ENCODE measurements around the gene ITGBL1. TPM values are rescaled to one million over a fixed set of nuclear protein-coding genes. Genes with fewer than 3 reads are reported as not detected.

ITGBL1 gene
- total and polyA plus RNA-seq, 2 experiments from 2014 or later, result 0.29 TPM; not detected in 1

GRCh38 chr13:101467415-101467814 lies 14.9 kb downstream of the ITGBL1 start:
- TF ChIP-seq NANOG (IDR thresholded peaks at IDR 0.05; ENCODE audit: borderline replicate concordance) (no peak), REST (IDR thresholded peaks at IDR 0.05; ENCODE audit: unreplicated experiment) (no peak), STAT1 (IDR thresholded peaks at IDR 0.05; ENCODE audit: unreplicated experiment) (no peak), ZNF331 (CRISPR knock-in tag; IDR thresholded peaks at IDR 0.05; ENCODE audit: low read depth) (no peak), EZH2phosphoT487 (IDR thresholded peaks at IDR 0.05; ENCODE audit: unreplicated experiment) (no peak), EZH2 (IDR thresholded peaks at IDR 0.05; ENCODE audit: low read depth, unreplicated experiment) (no peak), ZNF114 (CRISPR knock-in tag; IDR thresholded peaks at IDR 0.05) (no peak), CREB1 (CRISPR knock-in tag; IDR thresholded peaks at IDR 0.05; ENCODE audit: low read depth) (no peak), POLR2AphosphoS5 (IDR thresholded peaks at IDR 0.05; ENCODE audit: low read depth) (no peak), JUNB (IDR thresholded peaks at IDR 0.05; ENCODE audit: unreplicated experiment) (no peak)
- TF ChIP-seq, protein P1, sequence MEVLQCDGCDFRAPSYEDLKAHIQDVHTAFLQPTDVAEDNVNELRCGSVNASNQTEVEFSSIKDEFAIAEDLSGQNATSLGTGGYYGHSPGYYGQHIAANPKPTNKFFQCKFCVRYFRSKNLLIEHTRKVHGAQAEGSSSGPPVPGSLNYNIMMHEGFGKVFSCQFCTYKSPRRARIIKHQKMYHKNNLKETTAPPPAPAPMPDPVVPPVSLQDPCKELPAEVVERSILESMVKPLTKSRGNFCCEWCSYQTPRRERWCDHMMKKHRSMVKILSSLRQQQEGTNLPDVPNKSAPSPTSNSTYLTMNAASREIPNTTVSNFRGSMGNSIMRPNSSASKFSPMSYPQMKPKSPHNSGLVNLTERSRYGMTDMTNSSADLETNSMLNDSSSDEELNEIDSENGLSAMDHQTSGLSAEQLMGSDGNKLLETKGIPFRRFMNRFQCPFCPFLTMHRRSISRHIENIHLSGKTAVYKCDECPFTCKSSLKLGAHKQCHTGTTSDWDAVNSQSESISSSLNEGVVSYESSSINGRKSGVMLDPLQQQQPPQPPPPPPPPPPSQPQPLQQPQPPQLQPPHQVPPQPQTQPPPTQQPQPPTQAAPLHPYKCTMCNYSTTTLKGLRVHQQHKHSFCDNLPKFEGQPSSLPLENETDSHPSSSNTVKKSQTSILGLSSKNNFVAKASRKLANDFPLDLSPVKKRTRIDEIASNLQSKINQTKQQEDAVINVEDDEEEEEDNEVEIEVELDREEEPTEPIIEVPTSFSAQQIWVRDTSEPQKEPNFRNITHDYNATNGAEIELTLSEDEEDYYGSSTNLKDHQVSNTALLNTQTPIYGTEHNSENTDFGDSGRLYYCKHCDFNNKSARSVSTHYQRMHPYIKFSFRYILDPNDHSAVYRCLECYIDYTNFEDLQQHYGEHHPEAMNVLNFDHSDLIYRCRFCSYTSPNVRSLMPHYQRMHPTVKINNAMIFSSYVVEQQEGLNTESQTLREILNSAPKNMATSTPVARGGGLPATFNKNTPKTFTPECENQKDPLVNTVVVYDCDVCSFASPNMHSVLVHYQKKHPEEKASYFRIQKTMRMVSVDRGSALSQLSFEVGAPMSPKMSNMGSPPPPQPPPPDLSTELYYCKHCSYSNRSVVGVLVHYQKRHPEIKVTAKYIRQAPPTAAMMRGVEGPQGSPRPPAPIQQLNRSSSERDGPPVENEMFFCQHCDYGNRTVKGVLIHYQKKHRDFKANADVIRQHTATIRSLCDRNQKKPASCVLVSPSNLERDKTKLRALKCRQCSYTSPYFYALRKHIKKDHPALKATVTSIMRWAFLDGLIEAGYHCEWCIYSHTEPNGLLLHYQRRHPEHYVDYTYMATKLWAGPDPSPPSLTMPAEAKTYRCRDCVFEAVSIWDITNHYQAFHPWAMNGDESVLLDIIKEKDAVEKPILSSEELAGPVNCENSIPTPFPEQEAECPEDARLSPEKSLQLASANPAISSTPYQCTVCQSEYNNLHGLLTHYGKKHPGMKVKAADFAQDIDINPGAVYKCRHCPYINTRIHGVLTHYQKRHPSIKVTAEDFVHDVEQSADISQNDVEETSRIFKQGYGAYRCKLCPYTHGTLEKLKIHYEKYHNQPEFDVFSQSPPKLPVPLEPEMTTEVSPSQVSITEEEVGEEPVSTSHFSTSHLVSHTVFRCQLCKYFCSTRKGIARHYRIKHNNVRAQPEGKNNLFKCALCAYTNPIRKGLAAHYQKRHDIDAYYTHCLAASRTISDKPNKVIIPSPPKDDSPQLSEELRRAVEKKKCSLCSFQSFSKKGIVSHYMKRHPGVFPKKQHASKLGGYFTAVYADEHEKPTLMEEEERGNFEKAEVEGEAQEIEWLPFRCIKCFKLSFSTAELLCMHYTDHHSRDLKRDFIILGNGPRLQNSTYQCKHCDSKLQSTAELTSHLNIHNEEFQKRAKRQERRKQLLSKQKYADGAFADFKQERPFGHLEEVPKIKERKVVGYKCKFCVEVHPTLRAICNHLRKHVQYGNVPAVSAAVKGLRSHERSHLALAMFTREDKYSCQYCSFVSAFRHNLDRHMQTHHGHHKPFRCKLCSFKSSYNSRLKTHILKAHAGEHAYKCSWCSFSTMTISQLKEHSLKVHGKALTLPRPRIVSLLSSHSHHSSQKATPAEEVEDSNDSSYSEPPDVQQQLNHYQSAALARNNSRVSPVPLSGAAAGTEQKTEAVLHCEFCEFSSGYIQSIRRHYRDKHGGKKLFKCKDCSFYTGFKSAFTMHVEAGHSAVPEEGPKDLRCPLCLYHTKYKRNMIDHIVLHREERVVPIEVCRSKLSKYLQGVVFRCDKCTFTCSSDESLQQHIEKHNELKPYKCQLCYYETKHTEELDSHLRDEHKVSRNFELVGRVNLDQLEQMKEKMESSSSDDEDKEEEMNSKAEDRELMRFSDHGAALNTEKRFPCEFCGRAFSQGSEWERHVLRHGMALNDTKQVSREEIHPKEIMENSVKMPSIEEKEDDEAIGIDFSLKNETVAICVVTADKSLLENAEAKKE (CRISPR knock-in tag; IDR thresholded peaks at IDR 0.05), result no peak
- TF ChIP-seq, protein P2, sequence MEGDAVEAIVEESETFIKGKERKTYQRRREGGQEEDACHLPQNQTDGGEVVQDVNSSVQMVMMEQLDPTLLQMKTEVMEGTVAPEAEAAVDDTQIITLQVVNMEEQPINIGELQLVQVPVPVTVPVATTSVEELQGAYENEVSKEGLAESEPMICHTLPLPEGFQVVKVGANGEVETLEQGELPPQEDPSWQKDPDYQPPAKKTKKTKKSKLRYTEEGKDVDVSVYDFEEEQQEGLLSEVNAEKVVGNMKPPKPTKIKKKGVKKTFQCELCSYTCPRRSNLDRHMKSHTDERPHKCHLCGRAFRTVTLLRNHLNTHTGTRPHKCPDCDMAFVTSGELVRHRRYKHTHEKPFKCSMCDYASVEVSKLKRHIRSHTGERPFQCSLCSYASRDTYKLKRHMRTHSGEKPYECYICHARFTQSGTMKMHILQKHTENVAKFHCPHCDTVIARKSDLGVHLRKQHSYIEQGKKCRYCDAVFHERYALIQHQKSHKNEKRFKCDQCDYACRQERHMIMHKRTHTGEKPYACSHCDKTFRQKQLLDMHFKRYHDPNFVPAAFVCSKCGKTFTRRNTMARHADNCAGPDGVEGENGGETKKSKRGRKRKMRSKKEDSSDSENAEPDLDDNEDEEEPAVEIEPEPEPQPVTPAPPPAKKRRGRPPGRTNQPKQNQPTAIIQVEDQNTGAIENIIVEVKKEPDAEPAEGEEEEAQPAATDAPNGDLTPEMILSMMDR (conservative IDR thresholded peaks at IDR 0.05; ENCODE audit: low read depth in 2 of 2), result no peak
- no peaks in the 10 kb centered on the region for H3K4me1 ChIP-seq (ENCODE audit: insufficient read depth)

More at GRCh38 chr13:101467415-101467814, 14.9 kb downstream of the ITGBL1 start:
- no peak for ATAC-seq
- H3K27me3 ChIP-seq (ENCODE audit: insufficient read depth), result no peaks in the 10 kb centered on the region
- no peak overlapping the region for H3K4me3 ChIP-seq
- 0 out of 2 replicates have a peak, but pooled peaks cover under 1% of the 10 kb centered on the region for H3K9me2 ChIP-seq (ENCODE audit: insufficient read depth)
- no peaks in the 10 kb centered on the region for H4K20me1 ChIP-seq (replicated peaks; ENCODE audit: insufficient read depth)
- Mint-ChIP-seq H3K27me3 (ENCODE audit: insufficient read depth, low read depth, poor library complexity) (peaks cover 3% of the 10 kb centered on the region), H3K27ac (no peak overlapping the region), H3K4me3 (no peak overlapping the region), H3K36me3 (ENCODE audit: low read depth) (no peaks in the 10 kb centered on the region), H3K9me3 (no peaks in the 10 kb centered on the region), H3K4me1 (no peaks in the 10 kb centered on the region; the same call in 2 of the 3 replicates)
- H2AFZ ChIP-seq, result no peak overlapping the region; the same call in 1 of the 2 replicates
- H3K4me2 ChIP-seq, result no peak overlapping the region
- no peaks in the 10 kb centered on the region for H3K36me3 ChIP-seq (ENCODE audit: insufficient read depth)
- H3K27ac ChIP-seq (ENCODE audit: low read depth), result no peak overlapping the region
- no peaks in the 10 kb centered on the region for H3K79me2 ChIP-seq (replicated peaks; ENCODE audit: insufficient read depth)
- H3F3A ChIP-seq (replicated peaks; ENCODE audit: low read depth), result no peaks in the 10 kb centered on the region
- DNase-seq (ENCODE audit: low spot score), result no peak

Measured in GM23338 (cell line).